Spleen (tissue), 11 donors: ENCODE data around the gene ADRB1. TPM values are rescaled to one million over a fixed set of nuclear protein-coding genes. Genes with fewer than 3 reads are reported as not detected.

Experiments used
- DNase-seq: peaks from one replicate; pipeline ENCODE4 v3.0.0-alpha.2; 2020
- H3K27ac ChIP-seq, 8 donors: fragments of 200-600 bp; sonication (generic) in 7 of 8; 1 replicate in 4 of 8; 2 replicates in 4 of 8; pipeline versions ENCODE4 v1.5.0 to v1.8.0; 2016 to 2021; ENCODE audit warnings: inconsistent platforms in 4 of 8, mild to moderate bottlenecking in 4 of 8, moderate library complexity in 1 of 8
- H3K27me3 ChIP-seq, 7 donors: fragments of 200-600 bp; sonication (generic) in 6 of 7; replicated peaks in 1 of 7; 1 replicate in 4 of 7; 2 replicates in 3 of 7; pipeline versions ENCODE4 v1.5.0 to v1.8.0; 2016 to 2021; ENCODE audit warnings: inconsistent platforms in 3 of 7, mild to moderate bottlenecking in 1 of 7
- H3K36me3 ChIP-seq, 6 donors: fragments of 200-600 bp; sonication (generic) in 5 of 6; 1 replicate in 4 of 6; 2 replicates in 2 of 6; pipeline versions ENCODE4 v1.5.0 to v1.8.0; 2016 to 2021; ENCODE audit warnings: inconsistent platforms in 2 of 6
- H3K4me1 ChIP-seq, 6 donors: fragments of 200-600 bp; sonication (generic) in 5 of 6; 1 replicate in 3 of 6; 2 replicates in 3 of 6; pipeline versions ENCODE4 v1.5.0 to v1.8.0; 2016 to 2021; ENCODE audit warnings: inconsistent platforms in 3 of 6
- H3K4me3 ChIP-seq, 8 donors: fragments of 200-600 bp; sonication (generic) in 7 of 8; 1 replicate in 4 of 8; 2 replicates in 4 of 8; pipeline versions ENCODE4 v1.5.0 to v1.8.0; 2016 to 2021; ENCODE audit warnings: inconsistent platforms in 4 of 8, mild to moderate bottlenecking in 4 of 8, moderate library complexity in 2 of 8
- H3K9me3 ChIP-seq, 8 donors: fragments of 200-600 bp; sonication (generic) in 7 of 8; 1 replicate in 4 of 8; 2 replicates in 4 of 8; pipeline versions ENCODE4 v1.5.0 to v1.8.0; 2016 to 2021; ENCODE audit warnings: inconsistent platforms in 4 of 8
- CTCF ChIP-seq, 11 experiments: fragments of 200-600 bp in 7 of 11; fragments of 450-650 bp in 4 of 11; sonication (generic) in 4 of 11; IDR thresholded peaks in 8 of 11; conservative IDR thresholded peaks in 3 of 11; 1 replicate in 7 of 11; 2 replicates in 4 of 11; pipeline versions ENCODE4 v1.4.0 to v1.8.0; 2016 to 2021; ENCODE audit warnings: antibody characterized with exemption in 11 of 11, inconsistent platforms in 4 of 11, mild to moderate bottlenecking in 1 of 11
- POLR2A ChIP-seq, 3 donors: fragments of 450-650 bp; IDR thresholded peaks; one replicate each; pipeline ENCODE4 v1.5.1; 2017; ENCODE audit warnings: antibody characterized with exemption in 3 of 3, mild to moderate bottlenecking in 1 of 3
- POLR2AphosphoS5 ChIP-seq, 3 donors: sonication (generic); formaldehyde crosslinking; IDR thresholded peaks; one replicate each; pipeline ENCODE4 v1.5.1; 2017; ENCODE audit warnings: antibody characterized with exemption in 3 of 3
- WGBS, 5 donors: extraction: QIAGEN DNeasy Blood & Tissue Kit in 3 of 5; methylation state at CpG; one replicate each; pipeline versions ENCODE4 v1.1.5 to v1.1.7; 2013 to 2018; 5-methylcytosine and 5-hydroxymethylcytosine counted together
- intact Hi-C: fragments of 100-400 bp; cut with DNase I; formaldehyde crosslinking; loops from one replicate; pipeline ENCODE4 v1.15.0; 2023; ENCODE audit warnings: low total_unique reads
- polyA plus RNA-seq, 3 donors: library from polyadenylated mRNA; stranded (reverse); fragments of 200-250 nt; gene quantifications; one replicate each; pipeline ENCODE4 v1.2.1, GENCODE V29; 2013
- total RNA-seq, 7 donors: library from RNA; depleted of rRNA in 3 of 7; stranded (reverse); fragments of >200 nt in 3 of 7; fragmentation: NEBNext Ultra II Directional in 4 of 7; extraction: Animal tissue kit (Norgen Biotek cat#: 25700) in 4 of 7; gene quantifications; one replicate each; pipeline versions ENCODE4 v1.1.0 to v1.2.1, GENCODE V29; 2016 to 2021
- donor health status: healthy with polysubstance abuse.
- donor health status: DM: no; HTN: no; CAD: no; lungs with moderate emphysema.
- donor health status: DM: no; HTN: no; CAD: no.
- donor health status: Bipolar disorder and iron deficiency.
- donor health status: healthy.
- donor health status: DM: no; HTN: no; CAD: no.
- donor health status: DM: yes; HTN: yes; CAD: no.

The ADRB1 gene
- total and polyA plus RNA-seq, 10 donors = 0.47 to 4.8 (median 2.4) TPM

GRCh38 chr10:114044247-114045135 lies 825 bp downstream of the ADRB1 start:
- DNase-seq = peak; percentile 80
- Histone ChIP-seq H3K9me3 (no peaks in the 10 kb centered on the region), H3K27me3 (peaks cover 0 to 90% (median 29%) of the 10 kb centered on the region in 7 donors), H3K36me3 (no peaks in the 10 kb centered on the region), H3K4me1 (peaks cover 5 to 53% (median 35%) of the 10 kb centered on the region in 6 donors), H3K4me3 (peak overlapping the region; percentile 25 to 78 (median 50)), H3K27ac (peak overlapping the region in 7 of 8 donors; percentile 63 to 83 (median 77))
- intact Hi-C loops = no loop called here
- peak in 2 of 3 donors; percentile 22 to 46 for TF ChIP-seq POLR2AphosphoS5 (IDR thresholded peaks at IDR 0.05)
- no peak for TF ChIP-seq POLR2A (IDR thresholded peaks at IDR 0.05)
- WGBS, 5 donors = 10 to 43% (median 16%) methylated on average over 8 to 106 of the region's 106 CpGs

- H3K4me1 ChIP-seq = peaks cover 5 to 53% (median 35%) of the 10 kb centered on the region in 6 donors
- H3K9me3 ChIP-seq = no peaks in the 10 kb centered on the region
- peak overlapping the region; percentile 21 to 78 (median 40) for H3K4me3 ChIP-seq
- TF ChIP-seq POLR2AphosphoS5 (IDR thresholded peaks at IDR 0.05) = peak; percentile 6 to 55 (median 53)
- no peak for TF ChIP-seq CTCF (IDR thresholded peaks at IDR 0.05 in 8 of 11, conservative IDR thresholded peaks at IDR 0.05 in 3 of 11)
- 4 to 11% (median 5%) methylated on average over 16 to 78 of the region's 78 CpGs for WGBS, 5 donors
- H3K27me3 ChIP-seq = peaks cover 0 to 95% (median 29%) of the 10 kb centered on the region in 7 donors
- H3K27ac ChIP-seq = peak overlapping the region; percentile 6 to 81 (median 67)
- intact Hi-C loops = no loop called here
- H3K36me3 ChIP-seq = no peaks in the 10 kb centered on the region
- peak; percentile 89 for DNase-seq
Measured at GRCh38 chr10:114045136-114046086, 1.7 kb downstream of the ADRB1 start.

DNA sequence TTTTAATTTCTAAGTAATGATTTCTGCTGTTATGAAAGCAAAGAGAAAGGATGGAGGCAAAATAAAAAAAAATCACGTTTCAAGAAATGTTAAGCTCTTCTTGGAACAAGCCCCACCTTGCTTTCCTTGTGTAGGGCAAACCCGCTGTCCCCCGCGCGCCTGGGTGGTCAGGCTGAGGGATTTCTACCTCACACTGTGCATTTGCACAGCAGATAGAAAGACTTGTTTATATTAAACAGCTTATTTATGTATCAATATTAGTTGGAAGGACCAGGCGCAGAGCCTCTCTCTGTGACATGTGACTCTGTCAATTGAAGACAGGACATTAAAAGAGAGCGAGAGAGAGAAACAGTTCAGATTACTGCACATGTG lies 2.4 kb downstream of the ADRB1 start:
- peaks cover 0 to 94% (median 29%) of the 10 kb centered on the region in 7 donors for H3K27me3 ChIP-seq
- TF ChIP-seq CTCF (IDR thresholded peaks at IDR 0.05 in 8 of 11, conservative IDR thresholded peaks at IDR 0.05 in 3 of 11) (no peak), POLR2AphosphoS5 (IDR thresholded peaks at IDR 0.05) (no peak), POLR2A (IDR thresholded peaks at IDR 0.05) (no peak)
- intact Hi-C loops = no loop called here
- no peaks in the 10 kb centered on the region for H3K36me3 ChIP-seq
- H3K27ac ChIP-seq = peak overlapping the region in 5 of 8 donors; percentile 65 to 81 (median 73)
- H3K4me1 ChIP-seq = peaks cover 5 to 53% (median 35%) of the 10 kb centered on the region in 6 donors
- no peaks in the 10 kb centered on the region for H3K9me3 ChIP-seq
- no peak for DNase-seq
- WGBS, 5 donors = 56 to 66% (median 62%) methylated on average over 7 of the region's 7 CpGs
- peak overlapping the region in 7 of 8 donors; percentile 31 to 78 (median 41) for H3K4me3 ChIP-seq

DNA sequence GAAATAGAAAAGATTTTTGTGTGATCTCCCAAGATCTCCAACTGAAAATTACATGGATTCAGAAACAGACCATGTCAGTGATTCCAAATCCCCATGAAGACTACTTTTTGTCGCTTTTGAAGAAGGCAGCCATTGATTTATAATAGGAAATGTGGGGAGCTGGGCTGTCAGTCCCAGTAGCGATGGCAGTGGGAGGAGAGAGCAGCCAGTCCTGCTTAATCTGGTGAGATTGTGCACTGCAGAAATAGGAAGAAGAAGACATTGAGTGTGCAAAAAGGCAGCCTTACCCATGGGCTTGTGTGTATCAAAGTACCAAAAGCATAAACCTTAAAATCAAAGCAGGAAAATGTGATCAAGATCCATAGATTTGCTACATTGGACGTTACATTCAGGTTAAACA lies 4.8 kb downstream of the ADRB1 start:
- Histone ChIP-seq H3K36me3 (no peaks in the 10 kb centered on the region), H3K27me3 (peaks cover 0 to 75% (median 23%) of the 10 kb centered on the region in 7 donors), H3K27ac (peak overlapping the region in 5 of 8 donors; percentile 33 to 73 (median 40)), H3K4me1 (peaks cover 0 to 41% (median 24%) of the 10 kb centered on the region in 6 donors), H3K9me3 (no peaks in the 10 kb centered on the region), H3K4me3 (no peak overlapping the region)
- WGBS, 5 donors = 38 to 51% (median 46%) methylated on average over 3 of the region's 3 CpGs
- TF ChIP-seq POLR2AphosphoS5 (IDR thresholded peaks at IDR 0.05) (no peak), POLR2A (IDR thresholded peaks at IDR 0.05) (no peak), CTCF (IDR thresholded peaks at IDR 0.05 in 8 of 11, conservative IDR thresholded peaks at IDR 0.05 in 3 of 11) (no peak)
- DNase-seq = no peak
- intact Hi-C loops = no loop called here
